K562 (cell line): Measurements from ENCODE around the gene PAX8. TPM values are rescaled to one million over a fixed set of nuclear protein-coding genes. Genes with fewer than 3 reads are reported as not detected.

Experiments used
- ASH1L ChIP-seq: fragments of 450-650 bp; IDR thresholded peaks from 2 replicates; pipeline ENCODE4 v1.6.1; 2018; ENCODE audit warnings: borderline replicate concordance, mild to moderate bottlenecking, low read depth; ENCODE audit not compliant: partially characterized antibody
- BCOR ChIP-seq: fragments of 450-650 bp; IDR thresholded peaks from 2 replicates; pipeline ENCODE4 v1.6.1; 2016
- CREB5 ChIP-seq: fragments of 250-450 bp; sonication (Bioruptor Pico); IDR thresholded peaks from 2 replicates; pipeline ENCODE4 v1.5.0; 2020; ENCODE audit warnings: mild to moderate bottlenecking
- EP300 ChIP-seq: IDR thresholded peaks from 2 replicates; pipeline ENCODE4 v1.6.1; 2012; ENCODE audit warnings: low read length, improper control_type of control experiment
- HCFC1 ChIP-seq: IDR thresholded peaks from 2 replicates; pipeline ENCODE4 v1.6.1; 2012; ENCODE audit warnings: low read depth, low read length, improper control_type of control experiment
- ILF3 ChIP-seq: fragments of 450-650 bp; IDR thresholded peaks from 2 replicates; pipeline ENCODE4 v1.6.1; 2018; ENCODE audit warnings: antibody characterized with exemption, mild to moderate bottlenecking, moderate library complexity, borderline replicate concordance
- MEIS2 ChIP-seq: fragments of 450-650 bp; IDR thresholded peaks from 2 replicates; pipeline ENCODE4 v1.6.1; 2014; ENCODE audit warnings: mild to moderate bottlenecking; ENCODE audit not compliant: partially characterized antibody
- NCOA6 ChIP-seq: fragments of 450-650 bp; IDR thresholded peaks from 2 replicates; pipeline ENCODE4 v1.6.1; 2017; ENCODE audit warnings: mild to moderate bottlenecking
- NR2C1 ChIP-seq, 2 experiments: fragments of 450-650 bp; IDR thresholded peaks; 2 replicates each; pipeline ENCODE4 v1.6.1; 2017; ENCODE audit warnings: mild to moderate bottlenecking in 2 of 2, antibody characterized with exemption in 1 of 2, inconsistent platforms in 1 of 2, missing compliant biosample characterization in 1 of 2, missing genetic modification characterization in 1 of 2
- PCBP2 ChIP-seq: fragments of 200-400 bp; formaldehyde crosslinking; IDR thresholded peaks from 2 replicates; pipeline ENCODE4 v1.6.1; 2018; ENCODE audit warnings: low read length, low read depth, mild to moderate bottlenecking, moderate library complexity; ENCODE audit not compliant: poor library complexity, severe bottlenecking
- SIN3B ChIP-seq: fragments of 450-650 bp; IDR thresholded peaks from 2 replicates; pipeline ENCODE4 v1.6.1; 2017; ENCODE audit warnings: low read depth, mild to moderate bottlenecking, moderate library complexity
- ZBTB7A ChIP-seq: IDR thresholded peaks from 2 replicates; pipeline ENCODE4 v1.6.1; 2011; ENCODE audit warnings: low read depth, mild to moderate bottlenecking, low read length, moderate library complexity, borderline replicate concordance; ENCODE audit not compliant: control insufficient read depth
- ZNF24 ChIP-seq: fragments of 450-650 bp; IDR thresholded peaks from 2 replicates; pipeline ENCODE4 v1.6.1; 2016
- ZNF395 ChIP-seq: fragments of 200-800 bp; sonication (Bioruptor generic); IDR thresholded peaks from 2 replicates; pipeline ENCODE4 v1.6.1; 2017; ENCODE audit warnings: missing genetic modification characterization, missing compliant biosample characterization
- ZNF41 ChIP-seq: fragments of 250-450 bp; sonication (Bioruptor Pico); conservative IDR thresholded peaks from 2 replicates; pipeline ENCODE4 v1.4.0; 2020; ENCODE audit warnings: mild to moderate bottlenecking
- ZSCAN29 ChIP-seq: fragments of 450-650 bp; IDR thresholded peaks from 2 replicates; pipeline ENCODE4 v1.6.1; 2017
- polyA plus RNA-seq, 8 experiments: library from polyadenylated mRNA; depleted of rRNA in 4 of 8; stranded (reverse) in 5 of 8; unstranded in 3 of 8; fragments of >200 nt; fragmentation: Nextera tagmentation in 2 of 8; fragmentation: Illumina TruSeq in 1 of 8; extraction: Ambion mirVana in 2 of 8; extraction: Trizol in 1 of 8; gene quantifications; 2 replicates each; pipeline versions ENCODE4 v1.2.1 to v1.2.3, GENCODE V29; 2011 to 2014; ENCODE audit warnings: inconsistent platforms in 1 of 8, missing spikeins in 1 of 8
- total RNA-seq, 7 experiments: library from RNA; depleted of rRNA in 6 of 7; stranded (reverse); fragments of >200 nt in 6 of 7; fragmentation: Illumina TruSeq in 2 of 7; extraction: Trizol in 2 of 7; gene quantifications; 2 replicates each; pipeline versions ENCODE4 v1.2.1 to v1.2.3, GENCODE V29; 2011 to 2021; ENCODE audit warnings: low replicate concordance in 1 of 7
- TF ChIP-seq, protein P1 (sequence below): sonication (generic); formaldehyde crosslinking; IDR thresholded peaks from 2 replicates; pipeline ENCODE4 v1.8.0; 2023; ENCODE audit warnings: mild to moderate bottlenecking, missing genetic modification reagents
- TF ChIP-seq, protein P2 (sequence below): fragments of 450-650 bp; IDR thresholded peaks from 2 replicates; pipeline ENCODE4 v1.6.1; 2016; ENCODE audit warnings: low read depth, mild to moderate bottlenecking, moderate library complexity
- TF ChIP-seq, protein P3 (sequence below): fragments of 450-650 bp; formaldehyde crosslinking; IDR thresholded peaks from 2 replicates; pipeline ENCODE4 v1.4.0; 2022; ENCODE audit warnings: missing genetic modification characterization

The PAX8 gene
- total and polyA plus RNA-seq, 9 of the 15 experiments (the other 6 are each of a cell fraction or from before 2014, with no cell fraction given) = 0.13 to 2.1 (median 0.51) TPM

GRCh38 chr2:113240915-113241911, 37.5 kb downstream of the PAX8 start (continued):
- TF ChIP-seq SIN3B = no peak
- TF ChIP-seq, protein P1, sequence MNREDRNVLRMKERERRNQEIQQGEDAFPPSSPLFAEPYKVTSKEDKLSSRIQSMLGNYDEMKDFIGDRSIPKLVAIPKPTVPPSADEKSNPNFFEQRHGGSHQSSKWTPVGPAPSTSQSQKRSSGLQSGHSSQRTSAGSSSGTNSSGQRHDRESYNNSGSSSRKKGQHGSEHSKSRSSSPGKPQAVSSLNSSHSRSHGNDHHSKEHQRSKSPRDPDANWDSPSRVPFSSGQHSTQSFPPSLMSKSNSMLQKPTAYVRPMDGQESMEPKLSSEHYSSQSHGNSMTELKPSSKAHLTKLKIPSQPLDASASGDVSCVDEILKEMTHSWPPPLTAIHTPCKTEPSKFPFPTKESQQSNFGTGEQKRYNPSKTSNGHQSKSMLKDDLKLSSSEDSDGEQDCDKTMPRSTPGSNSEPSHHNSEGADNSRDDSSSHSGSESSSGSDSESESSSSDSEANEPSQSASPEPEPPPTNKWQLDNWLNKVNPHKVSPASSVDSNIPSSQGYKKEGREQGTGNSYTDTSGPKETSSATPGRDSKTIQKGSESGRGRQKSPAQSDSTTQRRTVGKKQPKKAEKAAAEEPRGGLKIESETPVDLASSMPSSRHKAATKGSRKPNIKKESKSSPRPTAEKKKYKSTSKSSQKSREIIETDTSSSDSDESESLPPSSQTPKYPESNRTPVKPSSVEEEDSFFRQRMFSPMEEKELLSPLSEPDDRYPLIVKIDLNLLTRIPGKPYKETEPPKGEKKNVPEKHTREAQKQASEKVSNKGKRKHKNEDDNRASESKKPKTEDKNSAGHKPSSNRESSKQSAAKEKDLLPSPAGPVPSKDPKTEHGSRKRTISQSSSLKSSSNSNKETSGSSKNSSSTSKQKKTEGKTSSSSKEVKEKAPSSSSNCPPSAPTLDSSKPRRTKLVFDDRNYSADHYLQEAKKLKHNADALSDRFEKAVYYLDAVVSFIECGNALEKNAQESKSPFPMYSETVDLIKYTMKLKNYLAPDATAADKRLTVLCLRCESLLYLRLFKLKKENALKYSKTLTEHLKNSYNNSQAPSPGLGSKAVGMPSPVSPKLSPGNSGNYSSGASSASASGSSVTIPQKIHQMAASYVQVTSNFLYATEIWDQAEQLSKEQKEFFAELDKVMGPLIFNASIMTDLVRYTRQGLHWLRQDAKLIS (CRISPR knock-in tag) = no peak
- TF ChIP-seq EP300 = peak; percentile 38; the same call in 1 of the 2 replicates
- TF ChIP-seq HCFC1 = no peak
- no peak for TF ChIP-seq NCOA6
- no peak for TF ChIP-seq ZNF24
- no peak for TF ChIP-seq ASH1L
- TF ChIP-seq MEIS2 = peak; percentile 65
- TF ChIP-seq, protein P2, sequence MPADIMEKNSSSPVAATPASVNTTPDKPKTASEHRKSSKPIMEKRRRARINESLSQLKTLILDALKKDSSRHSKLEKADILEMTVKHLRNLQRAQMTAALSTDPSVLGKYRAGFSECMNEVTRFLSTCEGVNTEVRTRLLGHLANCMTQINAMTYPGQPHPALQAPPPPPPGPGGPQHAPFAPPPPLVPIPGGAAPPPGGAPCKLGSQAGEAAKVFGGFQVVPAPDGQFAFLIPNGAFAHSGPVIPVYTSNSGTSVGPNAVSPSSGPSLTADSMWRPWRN = no peak
- no peak for TF ChIP-seq ILF3
- TF ChIP-seq NR2C1 (IDR thresholded peaks at IDR 0.05) = no peak
- no peak for TF ChIP-seq NR2C1 (tag; IDR thresholded peaks at IDR 0.05)
- no peak for TF ChIP-seq CREB5 (CRISPR knock-in tag)
- TF ChIP-seq, protein P3, sequence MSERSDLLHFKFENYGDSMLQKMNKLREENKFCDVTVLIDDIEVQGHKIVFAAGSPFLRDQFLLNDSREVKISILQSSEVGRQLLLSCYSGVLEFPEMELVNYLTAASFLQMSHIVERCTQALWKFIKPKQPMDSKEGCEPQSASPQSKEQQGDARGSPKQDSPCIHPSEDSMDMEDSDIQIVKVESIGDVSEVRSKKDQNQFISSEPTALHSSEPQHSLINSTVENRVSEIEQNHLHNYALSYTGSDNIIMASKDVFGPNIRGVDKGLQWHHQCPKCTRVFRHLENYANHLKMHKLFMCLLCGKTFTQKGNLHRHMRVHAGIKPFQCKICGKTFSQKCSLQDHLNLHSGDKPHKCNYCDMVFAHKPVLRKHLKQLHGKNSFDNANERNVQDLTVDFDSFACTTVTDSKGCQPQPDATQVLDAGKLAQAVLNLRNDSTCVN (CRISPR knock-in tag) = peak; percentile 47; the same call in 1 of the 2 replicates
- no peak for TF ChIP-seq PCBP2
- TF ChIP-seq ZBTB7A = no peak
- TF ChIP-seq ZNF395 (CRISPR knock-in tag) = peak; percentile 46; the same call in 1 of the 2 replicates
- TF ChIP-seq ZNF41 (CRISPR knock-in tag) = no peak
- no peak for TF ChIP-seq BCOR
- no peak for TF ChIP-seq ZSCAN29
